Astrocyte (in vitro differentiated cells and primary cell): ENCODE data around the gene PTPRN2.

Source experiments
- EZH2 ChIP-seq: IDR thresholded peaks from 2 replicates; pipeline ENCODE4 v1.6.1; 2012; ENCODE audit warnings: mild to moderate bottlenecking, low read length, inconsistent platforms; ENCODE audit not compliant: insufficient read depth
- TF ChIP-seq, protein P1 (sequence below): IDR thresholded peaks from 2 replicates; pipeline ENCODE4 v1.5.1; 2011; ENCODE audit warnings: low read depth, mild to moderate bottlenecking, inconsistent platforms, low read length, moderate library complexity; ENCODE audit not compliant: insufficient read depth

DNA sequence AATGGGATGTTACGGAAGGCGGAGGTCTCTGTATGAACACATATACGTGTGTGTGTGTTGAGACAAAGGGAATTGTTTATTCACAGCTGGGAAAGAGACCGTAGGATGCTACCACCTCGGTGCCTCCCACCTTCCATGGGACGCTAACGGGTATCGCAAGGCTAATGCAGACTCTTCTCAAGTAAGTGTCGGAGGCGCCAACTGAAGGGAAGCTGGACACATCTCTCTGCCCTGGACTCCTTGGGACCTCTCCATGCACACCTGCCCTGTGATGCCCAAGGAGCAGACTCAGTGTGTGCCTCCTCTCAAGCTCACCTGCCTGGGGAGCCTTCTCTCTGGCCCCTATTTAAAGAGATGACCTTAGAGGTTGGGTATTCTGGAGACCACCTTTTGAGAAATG, 1020.0 kb downstream of the PTPRN2 start:
- TF ChIP-seq, protein P1, sequence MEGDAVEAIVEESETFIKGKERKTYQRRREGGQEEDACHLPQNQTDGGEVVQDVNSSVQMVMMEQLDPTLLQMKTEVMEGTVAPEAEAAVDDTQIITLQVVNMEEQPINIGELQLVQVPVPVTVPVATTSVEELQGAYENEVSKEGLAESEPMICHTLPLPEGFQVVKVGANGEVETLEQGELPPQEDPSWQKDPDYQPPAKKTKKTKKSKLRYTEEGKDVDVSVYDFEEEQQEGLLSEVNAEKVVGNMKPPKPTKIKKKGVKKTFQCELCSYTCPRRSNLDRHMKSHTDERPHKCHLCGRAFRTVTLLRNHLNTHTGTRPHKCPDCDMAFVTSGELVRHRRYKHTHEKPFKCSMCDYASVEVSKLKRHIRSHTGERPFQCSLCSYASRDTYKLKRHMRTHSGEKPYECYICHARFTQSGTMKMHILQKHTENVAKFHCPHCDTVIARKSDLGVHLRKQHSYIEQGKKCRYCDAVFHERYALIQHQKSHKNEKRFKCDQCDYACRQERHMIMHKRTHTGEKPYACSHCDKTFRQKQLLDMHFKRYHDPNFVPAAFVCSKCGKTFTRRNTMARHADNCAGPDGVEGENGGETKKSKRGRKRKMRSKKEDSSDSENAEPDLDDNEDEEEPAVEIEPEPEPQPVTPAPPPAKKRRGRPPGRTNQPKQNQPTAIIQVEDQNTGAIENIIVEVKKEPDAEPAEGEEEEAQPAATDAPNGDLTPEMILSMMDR, result no peak
- no peak for TF ChIP-seq EZH2
